ENCODE measurements around the gene CRIP3.

DNA sequence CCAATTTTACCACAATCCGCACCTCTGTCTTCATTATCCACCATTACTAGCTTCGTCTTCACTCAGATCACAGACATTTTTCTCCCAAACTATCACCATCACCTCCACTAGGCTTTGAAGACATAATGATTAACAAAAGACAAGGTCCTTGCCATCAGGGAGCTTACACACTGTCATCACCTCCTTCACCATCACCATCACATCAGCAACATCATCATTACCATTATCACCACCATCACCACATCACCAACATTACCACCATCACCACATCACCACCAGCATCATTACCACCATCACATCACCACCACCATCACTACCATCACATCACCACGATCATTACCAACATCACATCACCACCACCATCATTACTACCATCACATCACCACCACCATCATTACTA, 14.9 kb downstream of the CRIP3 start:
- TF ChIP-seq POLR2A (IDR thresholded peaks at IDR 0.05; ENCODE audit: low read depth, low read length) (no peak), SPI1 (IDR thresholded peaks at IDR 0.05; ENCODE audit: low read depth, low read length) (no peak), POLR2AphosphoS5 (IDR thresholded peaks at IDR 0.05; ENCODE audit: low read depth, low read length) (no peak)
